Adipose tissue (tissue), 3 donors: ENCODE data around the gene VWA1. TPM values are rescaled to one million over a fixed set of nuclear protein-coding genes. Genes with fewer than 3 reads are reported as not detected.

ENCODE experiments used
- H3K27ac ChIP-seq: one replicate; pipeline ENCODE4 v1.5.1; 2013; ENCODE audit warnings: low read depth, low read length
- WGBS, 3 donors: extraction: QIAGEN DNeasy Blood & Tissue Kit; methylation state at CpG; one replicate each; pipeline ENCODE4 v1.1.7; 2013; 5-methylcytosine and 5-hydroxymethylcytosine counted together
- polyA plus RNA-seq, 3 donors: library from polyadenylated mRNA; stranded (reverse); fragments of 200-250 nt; gene quantifications; one replicate each; pipeline ENCODE4 v1.2.3, GENCODE V29; 2013
- donor health status: healthy with polysubstance abuse.
- donor health status: Bipolar disorder and iron deficiency.
- donor health status: healthy.

The VWA1 gene
- polyA plus RNA-seq, 3 donors = 7.8 to 53.1 (median 42.1) TPM

- no peak overlapping the region for H3K27ac ChIP-seq
- 32 to 47% (median 45%) methylated on average over 14 to 18 of the region's 18 CpGs for WGBS, 3 donors
These were observed 4.3 kb upstream of the VWA1 start for GRCh38 chr1:1430992-1431844.

GRCh38 chr1:1431845-1432273 is 3.6 kb upstream of the VWA1 start:
- 29 to 41% (median 32%) methylated on average over 5 of the region's 5 CpGs for WGBS, 3 donors

GRCh38 chr1:1432274-1432950 is 3.1 kb upstream of the VWA1 start:
- 34 to 65% (median 49%) methylated on average over 28 of the region's 28 CpGs for WGBS, 3 donors
- H3K27ac ChIP-seq = peak overlapping the region; percentile 17

More at GRCh38 chr1:1431845-1432273, 3.6 kb upstream of the VWA1 start:
- no peak overlapping the region for H3K27ac ChIP-seq

- peak overlapping the region; percentile 93 for H3K27ac ChIP-seq
- WGBS, 3 donors = 22 to 39% (median 39%) methylated on average over 33 to 34 of the region's 34 CpGs
These were observed 2.3 kb upstream of the VWA1 start for GRCh38 chr1:1432951-1433803.

- 12 to 19% (median 12%) methylated on average over 8 to 12 of the region's 12 CpGs for WGBS, 3 donors
- H3K27ac ChIP-seq = peak overlapping the region; percentile 93
These were observed 1.7 kb upstream of the VWA1 start for GRCh38 chr1:1433804-1434130.

- no peak overlapping the region for H3K27ac ChIP-seq
- 14 to 32% (median 14%) methylated on average over 28 to 32 of the region's 32 CpGs for WGBS, 3 donors
These were observed 1.2 kb upstream of the VWA1 start for GRCh38 chr1:1434131-1434823.

GRCh38 chr1:1434824-1435105 is 725 bp upstream of the VWA1 start:
- 54 to 68% (median 59%) methylated on average over 4 of the region's 4 CpGs for WGBS, 3 donors
- peak overlapping the region; percentile 11 for H3K27ac ChIP-seq

GRCh38 chr1:1435911-1436629 is 580 bp downstream of the VWA1 start:
- no peak overlapping the region for H3K27ac ChIP-seq
- 10 to 19% (median 14%) methylated on average over 34 to 40 of the region's 40 CpGs for WGBS, 3 donors

- no peak overlapping the region for H3K27ac ChIP-seq
- WGBS, 3 donors = 44 to 82% (median 75%) methylated on average over 7 of the region's 7 CpGs
These were observed 1.1 kb downstream of the VWA1 start for GRCh38 chr1:1436630-1437032.

- 31 to 76% (median 75%) methylated on average over 31 of the region's 31 CpGs for WGBS, 3 donors
These were observed 1.8 kb downstream of the VWA1 start for GRCh38 chr1:1437033-1437903.

GRCh38 chr1:1437904-1438376 is 2.5 kb downstream of the VWA1 start:
- no peak overlapping the region for H3K27ac ChIP-seq
- WGBS, 3 donors = 24 to 65% (median 63%) methylated on average over 11 of the region's 11 CpGs

More at GRCh38 chr1:1437033-1437903, 1.8 kb downstream of the VWA1 start:
- no peak overlapping the region for H3K27ac ChIP-seq

GRCh38 chr1:1438531-1439381 is 3.3 kb downstream of the VWA1 start:
- 73 to 87% (median 80%) methylated on average over 41 to 45 of the region's 45 CpGs for WGBS, 3 donors
- H3K27ac ChIP-seq = no peak overlapping the region

- 82 to 90% (median 89%) methylated on average over 70 to 82 of the region's 82 CpGs for WGBS, 3 donors
- no peak overlapping the region for H3K27ac ChIP-seq
These were observed 4.2 kb downstream of the VWA1 start for GRCh38 chr1:1439546-1440261.

- no peak overlapping the region for H3K27ac ChIP-seq
- WGBS, 3 donors = 72 to 73% (median 73%) methylated on average over 26 of the region's 26 CpGs
These were observed 4.9 kb downstream of the VWA1 start for GRCh38 chr1:1440262-1441001.
